DMS53 (cell line): Measurements from ENCODE around the gene TRAF7.
A peak's percentile ranks its signal among the peaks of the same experiment; 100 is the strongest.
"Not testable (repeated sequence)": the region's sequence is repeated elsewhere in the genome, so short reads cannot be mapped to it uniquely, and the experiment has no call there.

ENCODE experiments used
- DNase-seq: peaks from one replicate; lab custom pipeline; 2025; lab: John Stamatoyannopoulos, UW

Gene TRAF7

GRCh38 chr16:2199621-2200139 is 44.1 kb downstream of the TRAF7 start:
- no peak for DNase-seq

GRCh38 chr16:2200313-2200712 is 44.7 kb downstream of the TRAF7 start:
- no peak for DNase-seq

GRCh38 chr16:2203119-2203688 is 47.6 kb downstream of the TRAF7 start:
- DNase-seq = not testable (repeated sequence)

GRCh38 chr16:2204416-2205103 is 49.0 kb downstream of the TRAF7 start:
- no peak for DNase-seq

GRCh38 chr16:2205104-2205966 is 49.8 kb downstream of the TRAF7 start, which contains the start of gene MLST8:
MLST8 (plus strand) TSS chr16:2205454; CDS start chr16:2206086, 632 bp downstream.
- peak; percentile 92 for DNase-seq

GRCh38 chr16:2205967-2206313 is 50.4 kb downstream of the TRAF7 start:
- peak; percentile 73 for DNase-seq

GRCh38 chr16:2206420-2206779 is 50.8 kb downstream of the TRAF7 start:
- no peak for DNase-seq

- DNase-seq = no peak
These were observed 51.3 kb downstream of the TRAF7 start for GRCh38 chr16:2206780-2207433.

- DNase-seq = no peak
These were observed 52.3 kb downstream of the TRAF7 start for GRCh38 chr16:2207872-2208271.

GRCh38 chr16:2208308-2208707 is 52.7 kb downstream of the TRAF7 start:
- no peak for DNase-seq

GRCh38 chr16:2208772-2209171 is 53.2 kb downstream of the TRAF7 start:
- no peak for DNase-seq

- DNase-seq = no peak
These were observed 53.9 kb downstream of the TRAF7 start for GRCh38 chr16:2209258-2210008.

- no peak for DNase-seq
These were observed 54.4 kb downstream of the TRAF7 start for GRCh38 chr16:2210009-2210332.

- DNase-seq = no peak
These were observed 55.1 kb downstream of the TRAF7 start, which contains the start of gene BRICD5 for GRCh38 chr16:2210386-2211365. BRICD5 (minus strand) TSS chr16:2210863; CDS start chr16:2210833, 30 bp downstream.

GRCh38 chr16:2211923-2212347 is 56.4 kb downstream of the TRAF7 start:
- DNase-seq = no peak

GRCh38 chr16:2212362-2213324 is 57.1 kb downstream of the TRAF7 start:
- no peak for DNase-seq

GRCh38 chr16:2213817-2214718 is 58.5 kb downstream of the TRAF7 start:
- DNase-seq = peak; percentile 63

- no peak for DNase-seq
These were observed 59.1 kb downstream of the TRAF7 start, which contains the start of gene PGP for GRCh38 chr16:2214719-2214968. PGP (minus strand) TSS chr16:2214840; CDS start chr16:2214777, 63 bp downstream.
